Lower lobe of right lung (tissue), 2 donors: ENCODE data around the gene SAAL1. TPM values are rescaled to one million over a fixed set of nuclear protein-coding genes. Genes with fewer than 3 reads are reported as not detected.

Experiments used
- ATAC-seq, 2 donors: fragments of 200-7000 bp; cut with Tn5 transposase; one replicate each; pipeline ENCODE4 v1.9.1; 2020 to 2022; ENCODE audit warnings: mild to moderate bottlenecking in 2 of 2, moderate library complexity in 2 of 2
- DNase-seq: peaks from one replicate; pipeline ENCODE4 v3.0.0-alpha.2; 2020
- H3K27ac ChIP-seq: fragments of 200-600 bp; one replicate; pipeline ENCODE4 v1.8.0; 2022
- H3K27me3 ChIP-seq: fragments of 200-600 bp; one replicate; pipeline ENCODE4 v1.8.0; 2022; ENCODE audit warnings: low read depth
- H3K36me3 ChIP-seq: fragments of 200-600 bp; one replicate; pipeline ENCODE4 v1.8.0; 2022; ENCODE audit warnings: mild to moderate bottlenecking
- H3K4me1 ChIP-seq: fragments of 200-600 bp; one replicate; pipeline ENCODE4 v1.8.0; 2022
- H3K4me3 ChIP-seq: fragments of 200-600 bp; one replicate; pipeline ENCODE4 v1.8.0; 2022; ENCODE audit warnings: mild to moderate bottlenecking
- H3K9me3 ChIP-seq: fragments of 200-600 bp; one replicate; pipeline ENCODE4 v1.8.0; 2022
- intact Hi-C: fragments of 100-400 bp; cut with DNase I; formaldehyde crosslinking; loops from one replicate; pipeline ENCODE4 v1.11.0; 2022
- total RNA-seq: library from RNA; stranded (reverse); fragmentation: NEBNext Ultra II Directional; extraction: Animal tissue kit (Norgen Biotek cat#: 25700); gene quantifications from one replicate; pipeline ENCODE4 v1.2.1, GENCODE V29; 2021
- TF ChIP-seq, protein P1 (sequence below): fragments of 200-600 bp; IDR thresholded peaks from one replicate; pipeline ENCODE4 v1.8.0; 2022; ENCODE audit warnings: antibody characterized with exemption, mild to moderate bottlenecking
- donor health status: DM: no; HTN: yes; CAD: no; lungs with severe emphysema.

SAAL1 gene
- total RNA-seq, 1 donor from 2014 or later, result 9.5 TPM

- no peaks in the 10 kb centered on the region for H3K4me1 ChIP-seq
- intact Hi-C loops, result no loop called here
- H3K4me3 ChIP-seq, result no peak within 1 kb of the TSS
- TF ChIP-seq, protein P1, sequence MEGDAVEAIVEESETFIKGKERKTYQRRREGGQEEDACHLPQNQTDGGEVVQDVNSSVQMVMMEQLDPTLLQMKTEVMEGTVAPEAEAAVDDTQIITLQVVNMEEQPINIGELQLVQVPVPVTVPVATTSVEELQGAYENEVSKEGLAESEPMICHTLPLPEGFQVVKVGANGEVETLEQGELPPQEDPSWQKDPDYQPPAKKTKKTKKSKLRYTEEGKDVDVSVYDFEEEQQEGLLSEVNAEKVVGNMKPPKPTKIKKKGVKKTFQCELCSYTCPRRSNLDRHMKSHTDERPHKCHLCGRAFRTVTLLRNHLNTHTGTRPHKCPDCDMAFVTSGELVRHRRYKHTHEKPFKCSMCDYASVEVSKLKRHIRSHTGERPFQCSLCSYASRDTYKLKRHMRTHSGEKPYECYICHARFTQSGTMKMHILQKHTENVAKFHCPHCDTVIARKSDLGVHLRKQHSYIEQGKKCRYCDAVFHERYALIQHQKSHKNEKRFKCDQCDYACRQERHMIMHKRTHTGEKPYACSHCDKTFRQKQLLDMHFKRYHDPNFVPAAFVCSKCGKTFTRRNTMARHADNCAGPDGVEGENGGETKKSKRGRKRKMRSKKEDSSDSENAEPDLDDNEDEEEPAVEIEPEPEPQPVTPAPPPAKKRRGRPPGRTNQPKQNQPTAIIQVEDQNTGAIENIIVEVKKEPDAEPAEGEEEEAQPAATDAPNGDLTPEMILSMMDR, result no peak
- peak; percentile 67 for DNase-seq
- no peak within 1 kb of the TSS for H3K27ac ChIP-seq
- H3K9me3 ChIP-seq, result no peaks in the 10 kb centered on the region
- ATAC-seq, result peak; percentile 76 to 84
- H3K36me3 ChIP-seq, result no peaks in the 10 kb centered on the region
- H3K27me3 ChIP-seq, result peaks cover 10% of the 10 kb centered on the region
Measured at GRCh38 chr11:18046116-18046777, 59.6 kb downstream of the SAAL1 start, which contains the start of gene TPH1. TPH1 (minus strand) TSS chr11:18046269; CDS start chr11:18040762, 5,507 bp downstream.

GRCh38 chr11:18036456-18036855 is 69.4 kb downstream of the SAAL1 start:
- DNase-seq, result no peak
- Histone ChIP-seq H3K27me3 (no peaks in the 10 kb centered on the region), H3K9me3 (no peaks in the 10 kb centered on the region), H3K4me1 (no peaks in the 10 kb centered on the region), H3K27ac (no peak overlapping the region), H3K36me3 (no peaks in the 10 kb centered on the region), H3K4me3 (no peak overlapping the region)
- intact Hi-C loops, result no loop called here
- TF ChIP-seq, protein P1, result no peak
- ATAC-seq, result no peak

Other genes with a start within 250 kb of the SAAL1 start
- 28.4 TPM for gene SERGEF, start 93.0 kb downstream of the SAAL1 start, total RNA-seq
- gene TPH1, start 59.8 kb downstream of the SAAL1 start, total RNA-seq, result 0.18 TPM
- not detected for gene MRGPRX3, start 26.5 kb upstream of the SAAL1 start, total RNA-seq
- gene MRGPRX4, start 66.8 kb upstream of the SAAL1 start, total RNA-seq, result not detected
- 0.62 TPM for gene SAA4, start 130.7 kb upstream of the SAAL1 start, total RNA-seq
- 24.7 TPM for gene SAA2, start 142.6 kb upstream of the SAAL1 start, total RNA-seq
- 36.7 TPM for gene SAA1, start 160.2 kb upstream of the SAAL1 start, total RNA-seq
- gene HPS5, start 216.1 kb upstream of the SAAL1 start, total RNA-seq, result 32.1 TPM
- 38.3 TPM for gene GTF2H1, start 216.5 kb upstream of the SAAL1 start, total RNA-seq